ENCODE results near the gene PLEKHN1.

The PLEKHN1 gene

GRCh38 chr1:1024149-1024770, 58.0 kb downstream of the PLEKHN1 start:
- no peak for DNase-seq (ENCODE audit: low read depth in 2 of 2)

DNA sequence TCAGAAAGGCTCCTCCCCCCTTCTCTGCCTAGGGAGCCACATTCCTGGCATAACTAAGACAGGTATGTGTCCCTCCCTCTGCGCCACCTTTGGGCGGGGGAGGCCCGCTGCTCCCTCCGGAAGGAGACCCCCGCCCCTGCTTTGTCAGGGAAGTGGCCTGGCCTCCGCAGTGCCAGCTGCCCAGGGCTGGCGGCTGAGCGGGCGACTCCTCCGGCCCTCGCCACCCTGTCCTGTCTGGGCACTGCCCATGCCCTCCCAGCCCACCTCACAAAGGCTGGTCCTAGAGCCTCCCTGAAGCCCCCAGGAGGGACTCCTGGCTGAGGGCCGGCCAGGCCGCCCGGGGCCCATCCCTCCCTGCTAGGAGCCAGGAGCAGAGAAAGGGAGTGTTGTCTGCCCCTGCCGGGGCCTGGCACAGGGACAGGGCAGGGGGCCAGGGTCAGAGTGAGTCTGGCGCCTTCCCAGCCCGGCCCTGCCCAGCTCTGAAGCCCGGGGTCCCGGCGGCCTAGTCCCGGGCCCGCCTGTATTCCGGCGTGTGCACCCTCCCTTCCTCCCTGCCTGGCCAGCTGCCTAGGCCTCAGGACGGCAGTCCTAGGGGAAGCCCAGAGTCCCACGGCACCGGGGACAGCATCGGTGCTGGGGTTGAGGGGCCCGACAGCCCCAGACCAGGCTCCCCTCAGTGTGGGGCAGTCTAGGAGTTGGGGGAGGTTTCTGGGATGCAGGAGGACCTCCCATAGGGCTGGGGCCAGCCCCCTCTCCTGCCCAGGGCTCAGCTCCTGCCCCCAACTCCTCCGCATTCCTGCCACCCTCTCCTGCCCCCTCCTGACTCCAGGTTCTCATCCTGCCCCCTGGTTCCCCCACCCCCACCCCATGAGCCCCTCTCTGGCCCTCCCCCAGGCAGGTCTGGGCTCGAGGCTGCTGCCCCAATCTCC, 58.8 kb downstream of the PLEKHN1 start:
- DNase-seq (ENCODE audit: low read depth in 2 of 2) = no peak

Measured in stimulated activated CD8-positive, alpha-beta memory T cell treated with anti-CD3 and anti-CD28 coated beads, Interleukin-2, amount 100 ng/mL, for 1 hour (primary cell).